ENCODE results near the gene GUF1.

- TF ChIP-seq FOXK2 (IDR thresholded peaks at IDR 0.05) (no peak), BHLHE40 (IDR thresholded peaks at IDR 0.05; ENCODE audit: borderline replicate concordance) (no peak), SP1 (IDR thresholded peaks at IDR 0.05) (no peak), SUZ12 (IDR thresholded peaks at IDR 0.05) (no peak), L3MBTL2 (conservative IDR thresholded peaks at IDR 0.05) (no peak), HDGF (IDR thresholded peaks at IDR 0.05; ENCODE audit: borderline replicate concordance) (no peak), FOXA1 (IDR thresholded peaks at IDR 0.05) (no peak), TARDBP (IDR thresholded peaks at IDR 0.05) (no peak)
These were observed 7.6 kb upstream of the GUF1 start for GRCh38 chr4:44670506-44671199.

Measured in HEK293T (cell line).